Activated CD8-positive, alpha-beta memory T cell treated with anti-CD3 and anti-CD28 coated beads for 1 hour (primary cell): Measurements from ENCODE around the gene AGPS.
"Not testable (repeated sequence)": the region's sequence is repeated elsewhere in the genome, so short reads cannot be mapped to it uniquely, and the experiment has no call there.

Source experiments
- DNase-seq, 2 donors: peaks; one replicate each; pipeline ENCODE4 v3.0.0-alpha.2; 2020; ENCODE audit warnings: low read depth in 1 of 2; ENCODE audit errors: extremely low read depth in 1 of 2

The AGPS gene

DNA sequence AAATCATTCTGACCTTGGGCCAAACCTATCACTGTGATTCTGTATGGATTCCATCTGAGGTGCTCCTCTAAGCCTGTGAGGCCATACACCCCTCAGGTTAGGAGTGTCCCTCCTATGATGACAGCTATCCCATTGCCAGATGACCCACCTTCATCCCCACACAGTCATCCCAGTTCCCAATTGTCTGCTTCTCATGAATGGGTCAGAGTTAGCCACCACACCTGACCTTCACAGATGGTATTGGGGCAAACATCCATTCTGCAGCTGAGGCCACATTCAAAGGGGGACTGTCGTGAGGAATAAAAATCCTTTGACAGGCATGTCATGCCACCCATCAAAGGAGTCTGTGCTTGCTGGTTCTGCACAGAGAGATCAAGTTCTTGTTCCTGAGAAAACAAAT lies 155.2 kb downstream of the AGPS start:
- no peak for DNase-seq

- DNase-seq = no peak
Observed at GRCh38 chr2:177548636-177549035, 156.1 kb downstream of the AGPS start.

DNA sequence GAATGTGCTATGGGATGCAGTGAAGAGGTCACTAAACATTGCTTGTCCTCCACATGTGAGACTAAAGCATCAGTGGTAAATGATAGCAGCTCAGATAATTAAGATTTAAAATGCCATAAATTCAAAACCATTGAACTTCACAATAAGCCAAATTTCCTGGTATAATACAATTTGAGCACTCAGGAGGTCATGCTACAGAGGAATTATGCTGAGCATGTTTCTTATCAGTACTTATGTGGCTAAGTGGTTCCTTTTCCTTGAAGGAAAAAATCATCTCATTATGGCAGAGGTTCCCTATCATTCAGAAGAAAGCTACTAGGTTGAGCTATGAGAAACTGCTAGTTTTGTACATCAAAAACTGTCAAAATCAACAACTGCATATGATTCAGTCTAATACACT lies 156.6 kb downstream of the AGPS start:
- DNase-seq = no peak

DNA sequence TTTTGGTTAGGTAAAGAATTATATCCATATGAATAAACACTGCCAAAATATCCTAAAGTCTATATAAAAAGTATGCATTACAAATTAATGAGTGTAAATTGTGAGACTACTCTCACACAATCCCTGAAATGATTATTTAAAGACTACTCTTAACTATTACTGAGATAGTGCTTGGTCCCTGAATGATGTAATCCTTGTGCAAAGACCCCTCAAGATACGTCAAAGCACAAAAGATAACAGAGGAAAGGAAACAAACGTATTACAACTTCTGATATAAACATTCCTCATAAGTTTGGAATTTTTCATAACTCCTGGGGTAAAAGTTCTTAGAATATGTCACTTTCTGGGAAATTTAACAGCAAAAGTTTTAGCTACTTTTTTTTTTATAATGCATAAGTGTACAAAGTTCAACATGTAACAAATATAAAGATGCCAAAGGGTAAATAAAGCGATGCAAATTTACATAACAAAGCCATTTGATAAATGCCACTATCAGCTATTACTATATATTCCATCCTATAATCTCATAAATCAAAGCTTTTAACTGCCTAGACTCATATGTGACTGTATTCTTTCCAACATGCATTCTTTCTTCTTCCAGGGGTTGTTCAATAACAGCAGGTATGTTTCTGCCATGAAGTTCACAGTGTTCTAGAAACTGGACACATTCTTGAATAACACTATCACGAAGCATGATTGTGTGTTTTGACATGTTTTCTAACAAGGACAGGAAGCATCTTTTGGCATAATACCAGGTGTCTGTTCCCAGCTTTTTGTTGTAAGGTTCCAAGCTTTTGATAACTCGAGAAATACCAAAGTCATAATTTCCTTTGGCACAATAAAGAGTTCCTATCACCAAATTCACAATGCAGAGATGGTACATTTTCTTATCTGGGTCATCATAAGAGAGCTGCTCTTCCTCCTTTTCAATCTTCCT lies 158.0 kb downstream of the AGPS start:
- DNase-seq = no peak

DNA sequence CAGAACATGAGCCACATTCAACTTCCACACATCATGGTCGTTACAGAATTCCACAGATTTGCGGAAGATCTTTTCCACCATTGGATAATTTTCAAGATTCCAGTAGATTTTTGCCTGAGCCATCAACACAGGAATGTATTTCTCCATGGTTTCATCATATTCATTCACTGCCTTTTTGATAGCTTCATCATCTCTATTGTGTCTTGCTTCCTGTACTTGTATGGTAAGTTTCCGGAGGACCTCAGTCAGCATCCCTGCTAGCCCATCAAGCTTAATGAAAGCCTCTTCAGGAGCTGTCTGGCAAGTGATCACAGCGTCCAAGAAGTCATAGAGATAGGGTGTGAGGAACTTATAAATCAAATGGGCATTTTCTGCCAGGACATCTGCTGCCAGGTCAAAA lies 158.8 kb downstream of the AGPS start:
- DNase-seq = not testable (repeated sequence)

GRCh38 chr2:177551989-177552421 lies 159.4 kb downstream of the AGPS start:
- DNase-seq = no peak

DNA sequence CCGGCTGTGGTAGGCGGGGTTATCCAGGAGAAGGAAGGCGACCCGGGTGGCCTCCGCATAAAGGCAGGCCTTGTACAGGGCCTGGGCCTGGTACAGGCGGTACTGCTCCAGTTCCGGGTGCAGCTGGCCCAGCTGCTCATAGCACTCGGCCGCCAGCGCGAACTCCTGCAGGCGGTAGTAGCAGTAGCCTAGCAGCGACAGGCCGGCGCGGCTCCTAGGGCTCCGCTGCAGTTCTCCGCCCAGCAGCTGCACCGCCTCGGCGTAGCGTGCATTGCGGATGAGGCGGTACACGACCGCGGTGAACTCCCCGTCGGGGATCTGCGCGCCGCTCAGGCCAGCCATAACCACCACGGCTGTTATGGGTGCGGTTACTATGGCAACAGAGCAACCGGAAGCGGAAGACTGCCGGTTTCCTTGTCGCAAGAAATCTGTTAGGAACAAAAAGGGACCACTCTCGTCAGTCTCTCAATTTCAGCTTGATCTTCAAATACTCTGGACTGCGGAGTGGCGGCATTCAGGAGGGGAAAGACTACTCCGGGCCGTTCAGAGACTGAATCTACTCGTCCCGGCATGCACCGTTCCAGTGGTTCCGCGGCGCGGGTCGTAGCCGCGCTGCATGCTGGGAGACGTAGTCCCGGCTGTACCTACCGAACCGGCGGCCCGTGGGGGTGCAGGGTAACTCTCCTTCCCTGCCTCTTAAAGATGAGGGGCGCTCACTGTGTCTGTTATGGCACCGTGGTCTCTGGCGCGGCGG lies 160.0 kb downstream of the AGPS start:
- DNase-seq = peak; percentile 77 to 81

DNA sequence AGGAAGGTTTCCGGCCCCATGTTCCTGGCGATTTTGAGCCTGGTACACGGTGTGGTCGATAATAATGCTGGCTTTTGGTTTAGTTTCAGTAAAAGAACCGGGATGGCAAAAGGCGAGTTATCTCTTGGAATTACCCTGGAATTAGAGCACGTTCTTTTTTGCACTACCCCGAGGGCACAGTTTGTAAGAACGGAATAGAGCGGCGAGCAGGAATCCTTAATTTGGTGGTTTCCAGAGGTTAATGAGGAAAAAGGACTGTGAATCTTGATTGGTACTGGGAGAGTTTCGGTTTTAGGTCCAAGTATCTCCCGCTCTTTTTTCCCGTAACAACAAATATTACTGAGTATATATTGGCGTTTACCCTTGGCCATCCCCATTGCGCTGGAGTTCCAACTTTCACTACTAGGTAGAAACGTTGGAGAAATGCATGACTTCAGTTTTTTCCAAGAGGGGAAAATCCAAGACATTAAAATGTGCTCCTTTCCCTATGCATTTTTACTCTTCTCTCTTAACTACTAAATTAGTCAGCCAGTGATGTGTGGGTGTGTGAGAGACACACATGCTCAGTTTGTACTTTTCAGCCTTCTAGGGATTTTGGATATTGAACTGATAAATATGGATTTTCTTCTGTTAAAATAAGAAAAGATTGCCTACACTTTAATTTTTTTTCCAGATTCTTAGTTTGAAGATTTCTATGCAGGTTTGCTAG lies 160.8 kb downstream of the AGPS start:
- no peak for DNase-seq

GRCh38 chr2:177554365-177554764 lies 161.8 kb downstream of the AGPS start:
- DNase-seq = no peak

DNA sequence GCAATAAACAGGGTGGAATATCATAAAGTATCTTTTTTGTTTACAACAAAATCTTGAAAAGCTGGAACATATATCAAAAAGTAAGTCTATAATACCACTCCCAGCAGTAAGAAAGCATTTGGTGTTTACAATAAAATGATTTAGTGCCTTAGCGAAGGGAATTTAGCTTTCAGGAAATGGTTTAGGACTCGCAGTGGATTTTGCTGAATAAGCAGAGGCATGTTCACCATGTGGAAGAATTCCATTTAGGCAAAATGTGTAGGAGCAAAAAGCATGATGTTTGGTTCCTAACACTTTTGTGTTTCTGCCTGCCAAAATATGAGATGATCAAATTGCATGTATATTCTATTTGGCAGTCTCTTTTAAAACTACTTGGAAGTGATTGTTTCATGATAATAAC lies 163.6 kb downstream of the AGPS start:
- DNase-seq = no peak

DNA sequence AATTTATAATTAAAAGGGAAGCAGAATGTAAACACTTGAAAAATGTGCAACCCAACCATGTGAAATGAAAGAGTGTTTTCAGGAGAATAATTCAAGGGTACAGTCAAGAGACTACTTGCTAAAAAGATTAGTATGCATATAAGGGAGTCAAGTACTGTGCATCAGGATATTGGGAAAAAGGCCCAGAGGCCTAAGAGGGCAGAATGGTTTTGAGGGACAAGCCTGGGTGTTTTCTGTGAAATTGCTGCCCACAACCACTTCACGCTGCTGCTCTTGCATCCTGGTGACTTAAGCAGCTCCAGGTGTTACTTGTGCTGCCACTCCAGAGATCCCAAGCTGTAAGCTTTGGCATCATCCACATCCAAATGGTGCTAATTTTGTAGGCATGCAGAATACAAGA lies 165.2 kb downstream of the AGPS start:
- DNase-seq = no peak

DNA sequence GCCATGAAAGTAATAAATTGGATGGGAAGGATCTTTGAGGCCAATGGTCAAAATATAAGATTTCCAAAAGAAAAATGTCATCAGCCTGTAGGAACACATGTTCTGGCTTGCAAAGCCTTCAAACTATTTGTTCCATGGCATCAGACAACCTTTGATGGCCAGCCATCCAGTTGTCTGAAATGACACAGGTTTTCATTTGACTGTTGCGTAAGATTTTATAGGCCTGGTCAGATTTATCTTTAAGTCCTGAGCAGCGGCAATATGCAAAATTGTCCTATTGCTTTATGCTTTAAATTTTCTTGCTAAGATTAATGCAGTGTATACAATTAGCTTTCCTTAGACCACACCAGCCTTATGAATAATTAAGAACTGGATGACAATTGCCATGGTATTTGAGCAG lies 167.1 kb downstream of the AGPS start:
- DNase-seq = no peak

DNA sequence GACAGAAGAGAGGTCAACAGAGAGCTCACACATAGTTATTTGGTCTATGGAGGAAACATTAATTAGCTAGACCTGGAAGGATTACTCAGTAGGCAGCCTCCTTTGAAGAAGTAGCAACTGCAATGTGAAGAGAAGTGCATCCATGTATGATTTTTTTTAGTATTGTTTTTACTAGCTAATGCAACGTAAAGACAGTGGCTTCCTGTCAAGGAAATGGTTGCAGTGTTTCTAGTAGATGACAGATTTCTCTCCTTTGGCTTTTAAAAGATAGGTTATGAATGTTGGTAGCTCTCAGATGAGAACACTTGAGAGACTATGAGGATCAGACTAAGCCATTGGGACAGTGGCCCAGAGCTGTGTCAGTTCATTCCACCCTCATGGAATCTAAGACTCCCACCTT lies 175.8 kb downstream of the AGPS start:
- DNase-seq = no peak

GRCh38 chr2:177568893-177569292 lies 176.3 kb downstream of the AGPS start:
- DNase-seq = no peak

DNA sequence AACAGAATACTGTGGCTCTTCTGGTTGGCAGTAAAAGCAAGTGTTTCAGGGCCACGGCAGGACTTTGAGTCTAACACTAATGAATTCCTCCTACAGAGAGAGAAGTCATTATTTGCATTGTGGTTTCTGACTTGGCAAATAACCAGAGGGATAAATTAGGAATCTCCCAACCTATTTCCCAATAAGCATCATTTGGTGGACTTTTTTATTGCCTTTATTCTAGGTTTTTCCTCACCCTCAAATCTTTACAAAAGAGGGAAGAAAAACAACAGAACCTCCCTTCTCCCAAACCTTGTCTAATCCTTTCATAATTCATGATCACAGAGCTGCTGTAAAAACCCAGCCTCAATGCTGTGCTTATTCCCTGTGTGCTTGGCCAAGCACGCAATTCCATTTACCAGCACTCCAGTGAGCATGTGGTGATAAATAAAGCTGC lies 179.7 kb downstream of the AGPS start:
- DNase-seq = no peak

GRCh38 chr2:177573120-177573519 lies 180.5 kb downstream of the AGPS start:
- DNase-seq = no peak

DNA sequence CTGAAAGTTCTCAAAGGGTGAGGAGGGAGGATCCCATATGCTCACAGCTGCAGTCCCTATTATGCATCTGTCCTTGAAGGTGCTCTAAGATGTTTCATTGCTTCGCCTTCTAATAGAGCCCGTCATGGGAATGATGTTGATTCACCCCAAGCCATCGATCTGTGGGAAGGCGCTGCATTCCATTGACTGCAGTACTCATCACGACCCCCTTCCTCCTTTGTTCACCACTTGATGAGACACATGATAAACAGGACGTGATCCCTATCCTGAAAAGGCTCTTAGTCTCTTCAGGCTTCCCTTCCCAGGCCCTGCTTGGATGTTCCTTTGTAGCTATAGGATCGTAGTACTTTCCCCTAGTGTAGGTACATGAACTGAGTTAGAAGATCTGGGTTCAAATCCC lies 181.8 kb downstream of the AGPS start:
- DNase-seq = no peak

- DNase-seq = no peak
Observed at GRCh38 chr2:177575358-177575757, 182.8 kb downstream of the AGPS start.

- DNase-seq = no peak
Observed at GRCh38 chr2:177577075-177577474, 184.5 kb downstream of the AGPS start.

GRCh38 chr2:177578454-177578853 lies 185.9 kb downstream of the AGPS start:
- DNase-seq = no peak

- DNase-seq = no peak
Observed at GRCh38 chr2:177579486-177580036, 187.0 kb downstream of the AGPS start.
